COLO829 (cell line): ENCODE data around the gene CDK16.
"Not testable (repeated sequence)": the region's sequence is repeated elsewhere in the genome, so short reads cannot be mapped to it uniquely, and the experiment has no call there.

Experiments
- DNase-seq: peaks from one replicate; pipeline ENCODE4 v3.0.0; 2012; ENCODE audit warnings: low spot score

The CDK16 gene

GRCh38 chrX:47250017-47250347, 31.5 kb downstream of the CDK16 start:
- no peak for DNase-seq

- DNase-seq: not testable (repeated sequence)
Measured at GRCh38 chrX:47257620-47258019, 39.1 kb downstream of the CDK16 start.

GRCh38 chrX:47264483-47265173, 46.1 kb downstream of the CDK16 start:
- peak; percentile 85 for DNase-seq

GRCh38 chrX:47266643-47267042, 48.2 kb downstream of the CDK16 start:
- no peak for DNase-seq

- DNase-seq: no peak
Measured at GRCh38 chrX:47272013-47272408, 53.5 kb downstream of the CDK16 start.

GRCh38 chrX:47273011-47273730, 54.7 kb downstream of the CDK16 start:
- no peak for DNase-seq

- no peak for DNase-seq
Measured at GRCh38 chrX:47278691-47279090, 60.2 kb downstream of the CDK16 start.
